ENCODE data around the gene TSKS. TPM values are rescaled to one million over a fixed set of nuclear protein-coding genes. Genes with fewer than 3 reads are reported as not detected.
A peak's percentile ranks its signal among the peaks of the same experiment; 100 is the strongest.

The TSKS gene
- total and polyA plus RNA-seq, 2 of the 13 experiments (the other 11 are each of a cell fraction or from before 2014, with no cell fraction given): 0.03 TPM; not detected in 1

GRCh38 chr19:49749771-49750170 is 13.3 kb downstream of the TSKS start:
- Histone ChIP-seq H3K27ac (ENCODE audit: extremely low read length, insufficient read depth, low read length) (no peak overlapping the region), H3K9ac (ENCODE audit: insufficient read depth, low read depth, low read length) (no peak overlapping the region), H3K9me3 (ENCODE audit: low read length) (peaks cover 8% of the 10 kb centered on the region; the same call in 1 of the 2 replicates), H3K4me3 (replicated peaks in 1 of 3; ENCODE audit: insufficient read depth in 1 of 3, low read depth in 2 of 3, low read length in 3 of 3) (no peak overlapping the region), H3K4me1 (ENCODE audit: insufficient read depth, low read length) (no peaks in the 10 kb centered on the region), H3K4me2 (ENCODE audit: low read depth, low read length) (no peak overlapping the region), H4K20me1 (ENCODE audit: insufficient read depth, low read length) (no peaks in the 10 kb centered on the region), H3K36me3 (replicated peaks in 1 of 2; ENCODE audit: control insufficient read depth in 1 of 2, insufficient read depth in 2 of 2, low read length in 2 of 2) (no peaks in the 10 kb centered on the region), H3K27me3 (ENCODE audit: control insufficient read depth in 1 of 2, insufficient read depth in 2 of 2, low read length in 2 of 2) (no peaks in the 10 kb centered on the region; a peak in 1 of 5 replicates), H2AFZ (ENCODE audit: low read length) (no peak overlapping the region), H3K79me2 (ENCODE audit: insufficient read depth, low read length) (no peaks in the 10 kb centered on the region)
- no TSS peak for BruUV-seq (replicated peaks)
- ChIA-PET POLR2A (no interaction called here), CTCF (ENCODE audit: low intra/inter-chr PET ratio, low total read pairs) (no interaction called here)
- FAIRE-seq: no peak
- intact Hi-C loops (cut with micrococcal nuclease; ENCODE audit: unreplicated experiment) (no loop called here), in situ Hi-C loops (cut with HindIII; ENCODE audit: extremely low pct_ligation_motif_present, low pct_unique_long_range_greater_than_20kb) (no loop called here)
- ATAC-seq: no peak
- no peak for DNase-seq (ENCODE audit: low spot score)
- TF ChIP-seq FOXO1 (CRISPR knock-in tag; IDR thresholded peaks at IDR 0.05): no peak
- no peak for TF ChIP-seq ZFP36L1 (CRISPR knock-in tag; IDR thresholded peaks at IDR 0.05)
- TF ChIP-seq POLR2A (IDR thresholded peaks at IDR 0.05; ENCODE audit: insufficient read depth in 1 of 2, low read depth in 2 of 2, low read length in 2 of 2): no peak
- 38% methylated on average over 1 of the region's 1 CpG for WGBS (ENCODE audit: low lambda C conversion rate)

- whole genome bisulfite sequencing (ENCODE audit: low lambda C conversion rate): 60% methylated on average over 6 of the region's 6 CpGs
- FAIRE-seq (no peak), DNase-seq (ENCODE audit: low spot score) (no peak), ATAC-seq (no peak; the same call in 2 of the 3 replicates)
- Histone ChIP-seq H3K36me3 (replicated peaks in 1 of 2; ENCODE audit: control insufficient read depth in 1 of 2, insufficient read depth in 2 of 2, low read length in 2 of 2) (no peaks in the 10 kb centered on the region), H3K27ac (ENCODE audit: extremely low read length, insufficient read depth, low read length) (no peak overlapping the region), H3K9ac (ENCODE audit: insufficient read depth, low read depth, low read length) (no peak overlapping the region), H3K27me3 (ENCODE audit: control insufficient read depth in 1 of 2, insufficient read depth in 2 of 2, low read length in 2 of 2) (no peaks in the 10 kb centered on the region; a peak in 1 of 5 replicates), H4K20me1 (ENCODE audit: insufficient read depth, low read length) (no peaks in the 10 kb centered on the region), H3K9me3 (ENCODE audit: low read length) (peaks cover 8% of the 10 kb centered on the region; the same call in 1 of the 2 replicates), H2AFZ (ENCODE audit: low read length) (no peak overlapping the region), H3K4me2 (ENCODE audit: low read depth, low read length) (no peak overlapping the region), H3K79me2 (ENCODE audit: insufficient read depth, low read length) (no peaks in the 10 kb centered on the region), H3K4me1 (ENCODE audit: insufficient read depth, low read length) (no peaks in the 10 kb centered on the region), H3K4me3 (replicated peaks in 1 of 3; ENCODE audit: insufficient read depth in 1 of 3, low read depth in 2 of 3, low read length in 3 of 3) (no peak overlapping the region)
- in situ Hi-C loops (cut with HindIII; ENCODE audit: extremely low pct_ligation_motif_present, low pct_unique_long_range_greater_than_20kb) (no loop called here), intact Hi-C loops (cut with micrococcal nuclease; ENCODE audit: unreplicated experiment) (no loop called here)
- ChIA-PET CTCF (ENCODE audit: low intra/inter-chr PET ratio, low total read pairs) (no interaction called here), POLR2A (no interaction called here)
- no TSS peak for BruUV-seq (replicated peaks)
- peak; percentile 85 for TF ChIP-seq ZNF143 (CRISPR knock-in tag; IDR thresholded peaks at IDR 0.05)
- TF ChIP-seq ZSCAN9 (CRISPR knock-in tag; IDR thresholded peaks at IDR 0.05; ENCODE audit: borderline replicate concordance): no peak
- TF ChIP-seq CHCHD3 (CRISPR knock-in tag; IDR thresholded peaks at IDR 0.05): no peak
- peak; percentile 85 for TF ChIP-seq NFYB (CRISPR knock-in tag; IDR thresholded peaks at IDR 0.05)
- TF ChIP-seq NFRKB (IDR thresholded peaks at IDR 0.05): no peak
- TF ChIP-seq ZNF354B (CRISPR knock-in tag; IDR thresholded peaks at IDR 0.05): no peak
- TF ChIP-seq HCFC1 (IDR thresholded peaks at IDR 0.05; ENCODE audit: low read depth, low read length): peak; percentile 63
- TF ChIP-seq SCMH1 (CRISPR knock-in tag; IDR thresholded peaks at IDR 0.05; ENCODE audit: borderline replicate concordance): no peak
- no peak for TF ChIP-seq RNF2 (conservative IDR thresholded peaks at IDR 0.05; ENCODE audit: low read depth)
- no peak for TF ChIP-seq SP1 (IDR thresholded peaks at IDR 0.05)
- TF ChIP-seq SP1 (CRISPR knock-in tag; IDR thresholded peaks at IDR 0.05): no peak
- TF ChIP-seq THAP11 (CRISPR knock-in tag; IDR thresholded peaks at IDR 0.05): peak; percentile 96
- TF ChIP-seq ZNF383 (CRISPR knock-in tag; IDR thresholded peaks at IDR 0.05; ENCODE audit: borderline replicate concordance): no peak
- TF ChIP-seq TOE1 (CRISPR knock-in tag; IDR thresholded peaks at IDR 0.05): no peak
- TF ChIP-seq ZNF784 (CRISPR knock-in tag; IDR thresholded peaks at IDR 0.05; ENCODE audit: borderline replicate concordance): no peak
- TF ChIP-seq SMYD3 (CRISPR knock-in tag; IDR thresholded peaks at IDR 0.05): no peak
- TF ChIP-seq JUND (CRISPR knock-in tag; IDR thresholded peaks at IDR 0.05): no peak
- TF ChIP-seq NFYC (CRISPR knock-in tag; IDR thresholded peaks at IDR 0.05): peak; percentile 77
- TF ChIP-seq SYNCRIP (IDR thresholded peaks at IDR 0.05; ENCODE audit: insufficient read depth, low read depth, low read length): no peak
Measured at GRCh38 chr19:49749055-49749716, 13.9 kb downstream of the TSKS start.
